Measurements from ENCODE around the gene CSF2.
"Not testable (repeated sequence)": the region's sequence is repeated elsewhere in the genome, so short reads cannot be mapped to it uniquely, and the experiment has no call there.

The CSF2 gene

GRCh38 chr5:132110930-132111329 is 37.3 kb downstream of the CSF2 start:
- no peak for DNase-seq (ENCODE audit: low read depth)

GRCh38 chr5:132112111-132112510 is 38.5 kb downstream of the CSF2 start:
- DNase-seq (ENCODE audit: low read depth), result no peak

GRCh38 chr5:132114150-132115121 is 40.8 kb downstream of the CSF2 start:
- DNase-seq (ENCODE audit: low read depth), result no peak

GRCh38 chr5:132115375-132115774 is 41.8 kb downstream of the CSF2 start:
- DNase-seq (ENCODE audit: low read depth), result no peak

GRCh38 chr5:132116072-132116471 is 42.5 kb downstream of the CSF2 start:
- DNase-seq (ENCODE audit: low read depth), result no peak

- DNase-seq (ENCODE audit: low read depth), result not testable (repeated sequence)
Measured at GRCh38 chr5:132116909-132117489, 43.4 kb downstream of the CSF2 start.

- DNase-seq (ENCODE audit: low read depth), result not testable (repeated sequence)
Measured at GRCh38 chr5:132120717-132121116, 47.1 kb downstream of the CSF2 start.

- DNase-seq (ENCODE audit: low read depth), result not testable (repeated sequence)
Measured at GRCh38 chr5:132122971-132123370, 49.4 kb downstream of the CSF2 start.

GRCh38 chr5:132123578-132123977 is 50.0 kb downstream of the CSF2 start:
- DNase-seq (ENCODE audit: low read depth), result not testable (repeated sequence)

Measured in fibroblast of the conjunctiva (primary cell).